ENCODE data around the gene SLC26A2. TPM values are rescaled to one million over a fixed set of nuclear protein-coding genes. Genes with fewer than 3 reads are reported as not detected.

SLC26A2 gene
- total and polyA plus RNA-seq, 2 of the 8 experiments (the other 6 are each of a cell fraction or from before 2014, with no cell fraction given): 3.7 to 11.4 TPM

DNA sequence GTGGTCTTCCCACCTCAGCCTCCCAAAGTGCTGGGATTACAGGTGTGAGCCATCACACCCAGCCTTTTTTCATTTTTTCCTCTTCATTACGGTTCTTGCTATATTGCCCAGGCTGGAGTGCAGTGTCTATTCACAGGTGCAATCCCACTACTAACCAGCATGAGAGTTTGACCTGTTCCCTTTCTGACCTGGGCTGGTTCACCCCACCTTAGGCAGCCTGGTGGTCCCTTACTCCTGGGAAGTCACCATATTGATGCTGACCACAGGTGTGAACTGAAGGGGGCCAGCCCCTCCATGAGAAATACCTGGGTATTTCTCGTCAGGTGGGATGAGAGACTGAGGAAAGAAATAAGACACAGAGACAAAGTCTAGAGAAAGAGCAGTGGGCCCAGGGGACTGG lies 18.4 kb upstream of the SLC26A2 start:
- Histone ChIP-seq H3K27ac (ENCODE audit: low read depth, low read length) (no peak overlapping the region), H2AFZ (ENCODE audit: low read length) (no peak overlapping the region), H3K56ac (replicated peaks; ENCODE audit: insufficient read length, low read depth, low read length) (no peak overlapping the region), H3K23ac (ENCODE audit: insufficient read length) (no peak overlapping the region), H3K4me3 (ENCODE audit: extremely low read depth in 1 of 4, insufficient read depth in 2 of 4, low read depth in 3 of 4, low read length in 4 of 4) (no peak overlapping the region), H3K23me2 (ENCODE audit: low read depth, low read length) (no peaks in the 10 kb centered on the region), H3K4me2 (ENCODE audit: insufficient read depth in 1 of 2, low read depth in 2 of 2, low read length in 2 of 2) (no peak overlapping the region), H4K91ac (replicated peaks; ENCODE audit: insufficient read length, low read length) (no peak overlapping the region), H4K8ac (ENCODE audit: extremely low read depth, insufficient read depth, low read length) (no peak overlapping the region), H3K4me1 (replicated peaks in 1 of 4; ENCODE audit: control insufficient read depth in 3 of 4, insufficient read depth in 4 of 4, low read length in 3 of 4) (peaks cover 0 to 3% (median 1%) of the 10 kb centered on the region in 4 experiments; a peak in 1 of 7 replicates), H3K27me3 (replicated peaks in 1 of 4; ENCODE audit: control insufficient read depth in 3 of 4, extremely low read depth in 1 of 4, insufficient read depth in 3 of 4, low read length in 3 of 4) (no peaks in the 10 kb centered on the region), H2BK120ac (replicated peaks; ENCODE audit: low read depth, low read length) (no peak overlapping the region), H4K20me1 (replicated peaks in 1 of 2; ENCODE audit: control insufficient read depth in 1 of 2, insufficient read depth in 2 of 2, low read length in 2 of 2) (no peaks in the 10 kb centered on the region), H3K9ac (replicated peaks in 1 of 4; ENCODE audit: extremely low read depth in 1 of 4, low read depth in 3 of 4, low read length in 3 of 4) (no peak overlapping the region), H3K14ac (ENCODE audit: insufficient read length) (no peak overlapping the region), H3K36me3 (ENCODE audit: control insufficient read depth in 2 of 4, insufficient read depth in 4 of 4, low read length in 3 of 4) (no peaks in the 10 kb centered on the region), H2BK20ac (ENCODE audit: low read length) (no peak overlapping the region), H3K9me3 (ENCODE audit: insufficient read depth in 2 of 2, low read depth in 1 of 2, low read length in 1 of 2) (no peaks in the 10 kb centered on the region), H2AK5ac (ENCODE audit: low read depth, low read length) (no peak overlapping the region), H2BK12ac (ENCODE audit: low read depth, low read length) (no peak overlapping the region), H2BK5ac (ENCODE audit: low read depth, low read length) (no peak overlapping the region), H3K18ac (ENCODE audit: extremely low read depth, low read length) (no peak overlapping the region), H3K79me1 (ENCODE audit: low read depth, low read length) (no peaks in the 10 kb centered on the region), H3K4ac (replicated peaks; ENCODE audit: insufficient read length, low read depth, low read length) (no peak overlapping the region), H4K5ac (ENCODE audit: insufficient read length, low read depth, low read length) (no peak overlapping the region), H3K79me2 (ENCODE audit: control insufficient read depth in 1 of 2, insufficient read depth in 2 of 2, low read length in 2 of 2) (no peaks in the 10 kb centered on the region), H2BK15ac (ENCODE audit: low read length) (no peak overlapping the region)
- no peak for DNase-seq (ENCODE audit: low read depth in 1 of 2, low spot score in 2 of 2)
- 85% methylated on average over 2 of the region's 2 CpGs; no CpG with 5 or more reads in 1 of the 2 experiments for WGBS, 2 experiments (ENCODE audit: extremely low coverage in 1 of 2, insufficient coverage in 1 of 2, insufficient read length in 1 of 2, insufficient replicate concordance in 2 of 2, low coverage in 1 of 2, low lambda C conversion rate in 2 of 2, missing lambda C conversion rate in 1 of 2)
- ChIA-PET POLR2A (ENCODE audit: partially characterized antibody) (interaction anchor here (0.6 kb wide), 1 partner anchor 351 kb away, joined by 3 read pairs; no protein-coding TSS in a partner anchor), CTCF (ENCODE audit: partially characterized antibody) (interaction anchor here (1.1 kb wide), 1 partner anchor 15 kb away, joined by 3 read pairs; no protein-coding TSS in a partner anchor)
- FAIRE-seq: no peak
- no peak for TF ChIP-seq TEAD4 (IDR thresholded peaks at IDR 0.05; ENCODE audit: low read depth, low read length)
- no peak for TF ChIP-seq RFX5 (IDR thresholded peaks at IDR 0.05; ENCODE audit: borderline replicate concordance, low read depth, low read length)
- no peak for TF ChIP-seq CTCF (IDR thresholded peaks at IDR 0.05; ENCODE audit: control extremely low read depth in 1 of 3, insufficient read depth in 1 of 3, low read depth in 1 of 3, low read length in 3 of 3)
- TF ChIP-seq CEBPB (IDR thresholded peaks at IDR 0.05; ENCODE audit: low read depth, low read length): no peak
- TF ChIP-seq HDAC2 (IDR thresholded peaks at IDR 0.05; ENCODE audit: borderline replicate concordance in 1 of 2, low read depth in 2 of 2, low read length in 2 of 2): no peak
- TF ChIP-seq POU5F1 (IDR thresholded peaks at IDR 0.05; ENCODE audit: low read depth, low read length): no peak
